HepG2 (cell line): ENCODE measurements around the gene WDR35. TPM values are rescaled to one million over a fixed set of nuclear protein-coding genes. Genes with fewer than 3 reads are reported as not detected.

Source experiments
- ATAC-seq: fragments of 200-7000 bp; cut with Tn5 transposase; 3 replicates; pipeline ENCODE4 v1.9.1; 2020; ENCODE audit warnings: mild to moderate bottlenecking, moderate library complexity
- BruUV-seq: library from RNA; stranded (reverse); fragments of 400-500 nt; replicated peaks from 2 replicates; lab custom pipeline; 2021; lab: Mats Ljungman, UMichigan
- CTCF ChIA-PET: fragments of 300-600 bp; formaldehyde crosslinking; extraction: SDS; loops from one replicate; lab custom pipeline; 2021; ENCODE audit warnings: low total read pairs, inconsistent platforms, low intra/inter-chr PET ratio; lab: Yijun Ruan, JAX
- POLR2A ChIA-PET: fragments of 350-600 bp; sonication (Branson Sonifier 250); formaldehyde crosslinking; loops from one replicate; lab custom pipeline; 2020; ENCODE audit warnings: antibody characterized with exemption, inconsistent platforms; lab: Yijun Ruan, JAX
- DNase-seq: peaks from one replicate; pipeline ENCODE4 v3.0.0-alpha.2; 2015; ENCODE audit warnings: low spot score
- FAIRE-seq: peaks from 3 replicates; lab custom pipeline; 2011; peaks lifted over from hg19 to GRCh38; lab: Jason Lieb, UNC
- H2AFZ ChIP-seq: one replicate; pipeline ENCODE4 v1.6.1; 2011; ENCODE audit warnings: low read length, inconsistent platforms
- H3K27ac ChIP-seq: fragments of 300-600 bp; 3 replicates; pipeline ENCODE4 v1.8.0; 2011; ENCODE audit warnings: mixed run types, mild to moderate bottlenecking, mixed read lengths, low read length, inconsistent platforms; ENCODE audit not compliant: insufficient read depth; ENCODE audit errors: extremely low read length
- H3K27me3 ChIP-seq, 2 experiments: fragments of 200-600 bp in 1 of 2; 2 replicates in 1 of 2; 3 replicates in 1 of 2; pipeline versions ENCODE4 v1.6.0 to v1.8.0; 2011; ENCODE audit warnings: low read length in 2 of 2, mild to moderate bottlenecking in 2 of 2, moderate library complexity in 2 of 2, inconsistent platforms in 1 of 2; ENCODE audit not compliant: insufficient read depth in 2 of 2, control insufficient read depth in 1 of 2
- H3K36me3 ChIP-seq, 2 experiments: fragments of 200-600 bp in 1 of 2; replicated peaks in 1 of 2; 2 replicates in 1 of 2; 3 replicates in 1 of 2; pipeline versions ENCODE4 v1.5.1 to v1.8.0; 2011; ENCODE audit warnings: low read length in 2 of 2, inconsistent platforms in 1 of 2; ENCODE audit not compliant: insufficient read depth in 2 of 2, control insufficient read depth in 1 of 2
- H3K4me1 ChIP-seq: 2 replicates; pipeline ENCODE4 v1.5.1; 2012; ENCODE audit warnings: low read length, inconsistent platforms; ENCODE audit not compliant: insufficient read depth
- H3K4me2 ChIP-seq: 2 replicates; pipeline ENCODE4 v1.6.0; 2011; ENCODE audit warnings: low read depth, low read length, inconsistent platforms
- H3K4me3 ChIP-seq, 3 experiments: fragments of 200-600 bp in 1 of 3; sonication (generic), shearing (Covaris generic) in 1 of 3; replicated peaks in 1 of 3; 2 replicates each; pipeline ENCODE4 v1.5.1; 2011 to 2016; ENCODE audit warnings: low read length in 3 of 3, inconsistent platforms in 2 of 3, low read depth in 2 of 3, mild to moderate bottlenecking in 2 of 3, control low read depth in 1 of 3, mixed read lengths in 1 of 3; ENCODE audit not compliant: insufficient read depth in 1 of 3
- H3K79me2 ChIP-seq: one replicate; pipeline ENCODE4 v1.6.1; 2011; ENCODE audit warnings: low read length, inconsistent platforms; ENCODE audit not compliant: insufficient read depth
- H3K9ac ChIP-seq: 2 replicates; pipeline ENCODE4 v1.6.0; 2011; ENCODE audit warnings: mild to moderate bottlenecking, low read depth, low read length, inconsistent platforms; ENCODE audit not compliant: insufficient read depth
- H3K9me3 ChIP-seq: 2 replicates; pipeline ENCODE4 v1.5.1; 2012; ENCODE audit warnings: mild to moderate bottlenecking, low read length
- H4K20me1 ChIP-seq: 2 replicates; pipeline ENCODE4 v1.6.0; 2011; ENCODE audit warnings: inconsistent platforms, mild to moderate bottlenecking, low read length, moderate library complexity; ENCODE audit not compliant: insufficient read depth
- ATF6 ChIP-seq: sonication (generic); formaldehyde crosslinking; conservative IDR thresholded peaks from 2 replicates; pipeline ENCODE4 v1.4.0; 2020; ENCODE audit warnings: missing genetic modification reagents
- ATF7-NPFF ChIP-seq: sonication (generic); formaldehyde crosslinking; IDR thresholded peaks from 2 replicates; pipeline ENCODE4 v1.8.1; 2023; ENCODE audit warnings: mild to moderate bottlenecking, low read depth, missing genetic modification reagents, moderate library complexity
- CBX2 ChIP-seq, 2 experiments: fragments of 200-600 bp in 1 of 2; sonication (generic); formaldehyde crosslinking in 1 of 2; IDR thresholded peaks; 2 replicates each; pipeline versions ENCODE4 v1.7.0 to v1.8.1; 2018 to 2022; ENCODE audit warnings: low read depth in 2 of 2, low read length in 1 of 2, mild to moderate bottlenecking in 1 of 2, missing genetic modification reagents in 1 of 2
- HNRNPUL1 ChIP-seq: fragments of 200-400 bp; formaldehyde crosslinking; IDR thresholded peaks from 2 replicates; pipeline ENCODE4 v1.6.1; 2017; ENCODE audit warnings: low read depth, mild to moderate bottlenecking, low read length, moderate library complexity
- PAX8 ChIP-seq: sonication (generic); formaldehyde crosslinking; IDR thresholded peaks from 2 replicates; pipeline ENCODE4 v1.8.0; 2022; ENCODE audit warnings: mild to moderate bottlenecking, missing genetic modification reagents, borderline replicate concordance
- RBM39 ChIP-seq: fragments of 200-400 bp; formaldehyde crosslinking; IDR thresholded peaks from one replicate; pipeline ENCODE4 v1.6.1; 2018; ENCODE audit warnings: antibody characterized with exemption, mild to moderate bottlenecking, low read depth, low read length; ENCODE audit not compliant: poor library complexity, severe bottlenecking
- RFXAP ChIP-seq: sonication (generic); formaldehyde crosslinking; IDR thresholded peaks from 2 replicates; pipeline ENCODE4 v1.4.0; 2020; ENCODE audit warnings: missing genetic modification reagents, borderline replicate concordance
- ZBTB14 ChIP-seq: sonication (generic); formaldehyde crosslinking; IDR thresholded peaks from 2 replicates; pipeline ENCODE4 v1.4.0; 2020; ENCODE audit warnings: missing genetic modification reagents
- ZBTB7A ChIP-seq: sonication (generic); formaldehyde crosslinking; IDR thresholded peaks from 2 replicates; pipeline ENCODE4 v1.8.0; 2022; ENCODE audit warnings: mild to moderate bottlenecking, missing genetic modification reagents
- ZNF644 ChIP-seq: IDR thresholded peaks from 2 replicates; pipeline ENCODE4 v1.6.1; 2016; ENCODE audit warnings: low read depth
- ZNF775 ChIP-seq: sonication (generic); formaldehyde crosslinking; IDR thresholded peaks from 2 replicates; pipeline ENCODE4 v1.4.0; 2020; ENCODE audit warnings: missing genetic modification reagents, mild to moderate bottlenecking, moderate library complexity, borderline replicate concordance
- ZNF781 ChIP-seq: sonication (generic); formaldehyde crosslinking; IDR thresholded peaks from 2 replicates; pipeline ENCODE4 v1.5.1; 2020; ENCODE audit warnings: borderline replicate concordance, mild to moderate bottlenecking, missing genetic modification reagents; ENCODE audit errors: not compliant biosample characterization
- WGBS: methylation state at CpG from one replicate; pipeline ENCODE4 v1.1.6; 2017; ENCODE audit warnings: low lambda C conversion rate; 5-methylcytosine and 5-hydroxymethylcytosine counted together
- in situ Hi-C: cut with HindIII; loops from 2 replicates; pipeline ENCODE4 v1.10.0; 2017; ENCODE audit warnings: low pct_unique_long_range_greater_than_20kb; ENCODE audit not compliant: extremely low pct_ligation_motif_present
- intact Hi-C: fragments of 100-400 bp; cut with micrococcal nuclease; formaldehyde crosslinking; loops from one replicate; pipeline ENCODE4 v1.10.0; 2022; ENCODE audit not compliant: unreplicated experiment
- polyA plus RNA-seq, 8 experiments: library from polyadenylated mRNA; depleted of rRNA in 3 of 8; stranded (reverse) in 7 of 8; unstranded in 1 of 8; fragments of >200 nt; fragmentation: Illumina TruSeq in 4 of 8; extraction: Trizol in 4 of 8; gene quantifications; 2 replicates each; pipeline versions ENCODE4 v1.2.1 to v1.2.3, GENCODE V29; 2011 to 2016; ENCODE audit warnings: low read depth in 4 of 8, missing spikeins in 1 of 8, mixed read lengths in 1 of 8; ENCODE audit not compliant: insufficient read depth in 1 of 8
- total RNA-seq, 5 experiments: library from RNA; depleted of rRNA; stranded (reverse); fragments of >200 nt; fragmentation: Illumina TruSeq; extraction: Trizol; gene quantifications; 2 replicates each; pipeline ENCODE4 v1.2.3, GENCODE V29; 2016; ENCODE audit warnings: low read depth in 1 of 5

Gene WDR35
- total and polyA plus RNA-seq, 2 of the 13 experiments (the other 11 are each of a cell fraction or from before 2014, with no cell fraction given), result 11.1 to 19.6 TPM

- H3K27ac ChIP-seq, result no peak overlapping the region
- peaks cover 25% of the 10 kb centered on the region for H3K9me3 ChIP-seq
- POLR2A ChIA-PET, result interaction anchor here (1.6 kb wide), 1 partner anchor 33 kb away, joined by 5 read pairs; the partner anchor contains the start of gene LAPTM4A
- FAIRE-seq (no peak), ATAC-seq (no peak), DNase-seq (no peak)
- H3K27me3 ChIP-seq, result no peaks in the 10 kb centered on the region
- in situ Hi-C loops (no loop called here), intact Hi-C loops (no loop called here)
- H3K4me1 ChIP-seq, result peaks cover 39% of the 10 kb centered on the region
- H3K4me2 ChIP-seq, result no peak overlapping the region
- 88% methylated on average over 2 of the region's 2 CpGs for WGBS
- H3K9ac ChIP-seq, result no peak overlapping the region
- no peak overlapping the region for H3K4me3 ChIP-seq
- H3K36me3 ChIP-seq, result no peaks in the 10 kb centered on the region
- TF ChIP-seq ATF6 (no peak), ZNF781 (no peak), ZNF775 (CRISPR knock-in tag) (no peak), ZBTB7A (CRISPR knock-in tag) (no peak), HNRNPUL1 (no peak), PAX8 (no peak), RBM39 (no peak), ZNF644 (CRISPR knock-in tag) (no peak), CBX2 (IDR thresholded peaks at IDR 0.05; ENCODE audit: low read depth, low read length) (no peak), CBX2 (CRISPR knock-in tag; IDR thresholded peaks at IDR 0.05; ENCODE audit: low read depth) (no peak), ATF7-NPFF (CRISPR knock-in tag) (no peak), RFXAP (CRISPR knock-in tag) (no peak), ZBTB14 (no peak)
- TF ChIP-seq, all 625 proteins: peak for 0
- no peaks in the 10 kb centered on the region for H4K20me1 ChIP-seq
- no peaks in the 10 kb centered on the region for H3K79me2 ChIP-seq
- CTCF ChIA-PET, result no interaction called here
- H2AFZ ChIP-seq, result no peak overlapping the region
- BruUV-seq, result no TSS peak
These were observed 28.8 kb upstream of the WDR35 start for GRCh38 chr2:20018601-20019152.
